HepG2 (cell line): ENCODE data around the gene DDAH1. TPM values are rescaled to one million over a fixed set of nuclear protein-coding genes. Genes with fewer than 3 reads are reported as not detected.

Source experiments
- ATAC-seq: fragments of 200-7000 bp; cut with Tn5 transposase; 3 replicates; pipeline ENCODE4 v1.9.1; 2020; ENCODE audit warnings: mild to moderate bottlenecking, moderate library complexity
- BruUV-seq: library from RNA; stranded (reverse); fragments of 400-500 nt; replicated peaks from 2 replicates; lab custom pipeline; 2021; lab: Mats Ljungman, UMichigan
- CTCF ChIA-PET: fragments of 300-600 bp; formaldehyde crosslinking; extraction: SDS; loops from one replicate; lab custom pipeline; 2021; ENCODE audit warnings: low total read pairs, inconsistent platforms, low intra/inter-chr PET ratio; lab: Yijun Ruan, JAX
- POLR2A ChIA-PET: fragments of 350-600 bp; sonication (Branson Sonifier 250); formaldehyde crosslinking; loops from one replicate; lab custom pipeline; 2020; ENCODE audit warnings: antibody characterized with exemption, inconsistent platforms; lab: Yijun Ruan, JAX
- DNase-seq: peaks from one replicate; pipeline ENCODE4 v3.0.0-alpha.2; 2015; ENCODE audit warnings: low spot score
- FAIRE-seq: peaks from 3 replicates; lab custom pipeline; 2011; peaks lifted over from hg19 to GRCh38; lab: Jason Lieb, UNC
- H2AFZ ChIP-seq: one replicate; pipeline ENCODE4 v1.6.1; 2011; ENCODE audit warnings: low read length, inconsistent platforms
- H3K27ac ChIP-seq: fragments of 300-600 bp; 3 replicates; pipeline ENCODE4 v1.8.0; 2011; ENCODE audit warnings: mixed run types, mild to moderate bottlenecking, mixed read lengths, low read length, inconsistent platforms; ENCODE audit not compliant: insufficient read depth; ENCODE audit errors: extremely low read length
- H3K27me3 ChIP-seq, 2 experiments: fragments of 200-600 bp in 1 of 2; 2 replicates in 1 of 2; 3 replicates in 1 of 2; pipeline versions ENCODE4 v1.6.0 to v1.8.0; 2011; ENCODE audit warnings: low read length in 2 of 2, mild to moderate bottlenecking in 2 of 2, moderate library complexity in 2 of 2, inconsistent platforms in 1 of 2; ENCODE audit not compliant: insufficient read depth in 2 of 2, control insufficient read depth in 1 of 2
- H3K36me3 ChIP-seq, 2 experiments: fragments of 200-600 bp in 1 of 2; replicated peaks in 1 of 2; 2 replicates in 1 of 2; 3 replicates in 1 of 2; pipeline versions ENCODE4 v1.5.1 to v1.8.0; 2011; ENCODE audit warnings: low read length in 2 of 2, inconsistent platforms in 1 of 2; ENCODE audit not compliant: insufficient read depth in 2 of 2, control insufficient read depth in 1 of 2
- H3K4me1 ChIP-seq: 2 replicates; pipeline ENCODE4 v1.5.1; 2012; ENCODE audit warnings: low read length, inconsistent platforms; ENCODE audit not compliant: insufficient read depth
- H3K4me2 ChIP-seq: 2 replicates; pipeline ENCODE4 v1.6.0; 2011; ENCODE audit warnings: low read depth, low read length, inconsistent platforms
- H3K4me3 ChIP-seq, 3 experiments: fragments of 200-600 bp in 1 of 3; sonication (generic), shearing (Covaris generic) in 1 of 3; replicated peaks in 1 of 3; 2 replicates each; pipeline ENCODE4 v1.5.1; 2011 to 2016; ENCODE audit warnings: low read length in 3 of 3, inconsistent platforms in 2 of 3, low read depth in 2 of 3, mild to moderate bottlenecking in 2 of 3, control low read depth in 1 of 3, mixed read lengths in 1 of 3; ENCODE audit not compliant: insufficient read depth in 1 of 3
- H3K79me2 ChIP-seq: one replicate; pipeline ENCODE4 v1.6.1; 2011; ENCODE audit warnings: low read length, inconsistent platforms; ENCODE audit not compliant: insufficient read depth
- H3K9ac ChIP-seq: 2 replicates; pipeline ENCODE4 v1.6.0; 2011; ENCODE audit warnings: mild to moderate bottlenecking, low read depth, low read length, inconsistent platforms; ENCODE audit not compliant: insufficient read depth
- H3K9me3 ChIP-seq: 2 replicates; pipeline ENCODE4 v1.5.1; 2012; ENCODE audit warnings: mild to moderate bottlenecking, low read length
- H4K20me1 ChIP-seq: 2 replicates; pipeline ENCODE4 v1.6.0; 2011; ENCODE audit warnings: inconsistent platforms, mild to moderate bottlenecking, low read length, moderate library complexity; ENCODE audit not compliant: insufficient read depth
- BCL6 ChIP-seq: IDR thresholded peaks from 2 replicates; pipeline ENCODE4 v1.6.1; 2016; ENCODE audit warnings: missing genetic modification reagents, missing compliant biosample characterization
- ZBTB8A ChIP-seq: sonication (generic); formaldehyde crosslinking; IDR thresholded peaks from 2 replicates; pipeline ENCODE4 v1.4.0; 2020; ENCODE audit warnings: mild to moderate bottlenecking, low read depth, missing genetic modification reagents, borderline replicate concordance
- ZFP36L1 ChIP-seq: sonication (generic); formaldehyde crosslinking; IDR thresholded peaks from 2 replicates; pipeline ENCODE4 v1.8.0; 2022; ENCODE audit warnings: mild to moderate bottlenecking, missing genetic modification reagents, moderate library complexity
- ZNF224 ChIP-seq: sonication (generic); formaldehyde crosslinking; IDR thresholded peaks from 2 replicates; pipeline ENCODE4 v1.5.0; 2020; ENCODE audit warnings: mild to moderate bottlenecking, missing genetic modification reagents
- ZNF496 ChIP-seq: sonication (generic); formaldehyde crosslinking; IDR thresholded peaks from 2 replicates; pipeline ENCODE4 v1.8.1; 2023; ENCODE audit warnings: mild to moderate bottlenecking, moderate library complexity, missing genetic modification reagents; ENCODE audit not compliant: insufficient replicate concordance
- WGBS: methylation state at CpG from one replicate; pipeline ENCODE4 v1.1.6; 2017; ENCODE audit warnings: low lambda C conversion rate; 5-methylcytosine and 5-hydroxymethylcytosine counted together
- in situ Hi-C: cut with HindIII; loops from 2 replicates; pipeline ENCODE4 v1.10.0; 2017; ENCODE audit warnings: low pct_unique_long_range_greater_than_20kb; ENCODE audit not compliant: extremely low pct_ligation_motif_present
- intact Hi-C: fragments of 100-400 bp; cut with micrococcal nuclease; formaldehyde crosslinking; loops from one replicate; pipeline ENCODE4 v1.10.0; 2022; ENCODE audit not compliant: unreplicated experiment
- polyA plus RNA-seq, 8 experiments: library from polyadenylated mRNA; depleted of rRNA in 3 of 8; stranded (reverse) in 7 of 8; unstranded in 1 of 8; fragments of >200 nt; fragmentation: Illumina TruSeq in 4 of 8; extraction: Trizol in 4 of 8; gene quantifications; 2 replicates each; pipeline versions ENCODE4 v1.2.1 to v1.2.3, GENCODE V29; 2011 to 2016; ENCODE audit warnings: low read depth in 4 of 8, missing spikeins in 1 of 8, mixed read lengths in 1 of 8; ENCODE audit not compliant: insufficient read depth in 1 of 8
- total RNA-seq, 5 experiments: library from RNA; depleted of rRNA; stranded (reverse); fragments of >200 nt; fragmentation: Illumina TruSeq; extraction: Trizol; gene quantifications; 2 replicates each; pipeline ENCODE4 v1.2.3, GENCODE V29; 2016; ENCODE audit warnings: low read depth in 1 of 5
- TF ChIP-seq, protein P1 (sequence below): sonication (generic); formaldehyde crosslinking; IDR thresholded peaks from 2 replicates; pipeline ENCODE4 v1.8.1; 2023; ENCODE audit warnings: missing genetic modification reagents, inconsistent platforms, borderline replicate concordance
- TF ChIP-seq, protein P2 (sequence below): sonication (generic); formaldehyde crosslinking; IDR thresholded peaks from 2 replicates; pipeline ENCODE4 v1.4.0; 2020; ENCODE audit warnings: mild to moderate bottlenecking, missing genetic modification reagents

The DDAH1 gene
- total and polyA plus RNA-seq, 2 of the 13 experiments (the other 11 are each of a cell fraction or from before 2014, with no cell fraction given) = 39.7 to 64.4 TPM

- TF ChIP-seq ZBTB8A (CRISPR knock-in tag) = no peak
- TF ChIP-seq ZFP36L1 (CRISPR knock-in tag) = no peak
- TF ChIP-seq, protein P1, sequence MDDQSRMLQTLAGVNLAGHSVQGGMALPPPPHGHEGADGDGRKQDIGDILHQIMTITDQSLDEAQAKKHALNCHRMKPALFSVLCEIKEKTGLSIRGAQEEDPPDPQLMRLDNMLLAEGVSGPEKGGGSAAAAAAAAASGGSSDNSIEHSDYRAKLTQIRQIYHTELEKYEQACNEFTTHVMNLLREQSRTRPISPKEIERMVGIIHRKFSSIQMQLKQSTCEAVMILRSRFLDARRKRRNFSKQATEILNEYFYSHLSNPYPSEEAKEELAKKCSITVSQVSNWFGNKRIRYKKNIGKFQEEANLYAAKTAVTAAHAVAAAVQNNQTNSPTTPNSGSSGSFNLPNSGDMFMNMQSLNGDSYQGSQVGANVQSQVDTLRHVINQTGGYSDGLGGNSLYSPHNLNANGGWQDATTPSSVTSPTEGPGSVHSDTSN = no peak
These were observed 14.5 kb upstream of the DDAH1 start (continued) for GRCh38 chr1:85479491-85479890.

DNA sequence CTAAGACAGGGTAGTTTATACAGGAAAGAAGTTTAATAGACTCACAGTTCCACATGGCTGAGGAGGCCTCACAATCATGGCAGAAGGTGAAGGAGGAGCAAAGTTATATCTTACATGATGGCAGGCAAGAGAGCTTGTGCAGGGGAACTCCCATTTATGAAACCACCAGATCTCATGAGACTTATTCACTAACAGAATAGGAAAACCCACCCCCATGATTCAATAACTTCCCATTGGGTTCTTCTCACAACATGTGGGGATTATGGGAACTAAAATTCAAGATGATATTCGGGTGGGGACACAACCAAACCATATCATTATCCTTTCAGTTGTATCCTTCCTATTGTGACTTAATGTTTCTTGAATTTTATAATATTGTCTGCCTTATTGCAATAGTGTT lies 13.4 kb upstream of the DDAH1 start:
- Histone ChIP-seq H3K4me3 (no peak overlapping the region), H3K27ac (no peak overlapping the region), H3K9me3 (no peaks in the 10 kb centered on the region), H3K4me1 (no peaks in the 10 kb centered on the region), H3K4me2 (no peak overlapping the region), H2AFZ (no peak overlapping the region), H4K20me1 (no peaks in the 10 kb centered on the region), H3K79me2 (no peaks in the 10 kb centered on the region), H3K27me3 (no peaks in the 10 kb centered on the region; a peak in 1 of 5 replicates), H3K36me3 (no peaks in the 10 kb centered on the region), H3K9ac (no peak overlapping the region)
- POLR2A ChIA-PET = no interaction called here
- intact Hi-C loops = no loop called here
- no TSS peak for BruUV-seq
- in situ Hi-C loops = no loop called here
- ATAC-seq (no peak), FAIRE-seq (no peak), DNase-seq (no peak)
- CTCF ChIA-PET = no interaction called here
- no peak for TF ChIP-seq ZNF496
- TF ChIP-seq BCL6 (CRISPR knock-in tag) = no peak
- WGBS = 4% methylated on average over 1 of the region's 1 CpG

DNA sequence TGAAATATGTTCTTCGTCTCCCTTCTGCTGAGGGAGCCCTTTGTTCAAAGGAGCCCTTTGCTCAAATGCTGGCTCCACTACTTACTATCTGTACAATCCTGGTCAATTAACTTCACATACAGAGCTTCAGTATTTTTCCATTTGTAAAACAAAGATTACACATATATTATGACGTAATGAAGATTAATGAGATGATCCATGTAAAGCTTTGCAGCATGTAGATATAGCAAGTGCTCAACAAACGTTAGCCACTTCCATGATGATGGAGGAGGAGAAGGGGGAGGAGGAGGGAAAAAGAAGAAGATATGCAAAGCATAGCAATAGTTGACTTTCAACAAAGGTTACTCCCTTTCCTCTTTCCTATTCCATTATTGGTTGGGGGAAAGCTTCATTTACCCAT lies 10.1 kb upstream of the DDAH1 start:
- WGBS = 60% methylated on average over 3 of the region's 3 CpGs
- H3K4me1 ChIP-seq = no peaks in the 10 kb centered on the region
- ATAC-seq = no peak
- no peaks in the 10 kb centered on the region for H3K79me2 ChIP-seq
- in situ Hi-C loops (no loop called here), intact Hi-C loops (no loop called here)
- H3K9ac ChIP-seq = no peak overlapping the region
- H3K4me3 ChIP-seq = no peak overlapping the region
- H3K9me3 ChIP-seq = no peaks in the 10 kb centered on the region
- H2AFZ ChIP-seq = no peak overlapping the region
- no peaks in the 10 kb centered on the region; a peak in 1 of 5 replicates for H3K27me3 ChIP-seq
- ChIA-PET POLR2A (no interaction called here), CTCF (no interaction called here)
- no TSS peak for BruUV-seq
- H4K20me1 ChIP-seq = no peaks in the 10 kb centered on the region
- no peak overlapping the region for H3K4me2 ChIP-seq
- FAIRE-seq = no peak
- no peak overlapping the region for H3K27ac ChIP-seq
- H3K36me3 ChIP-seq = no peaks in the 10 kb centered on the region
- no peak for DNase-seq
- TF ChIP-seq, protein P2, sequence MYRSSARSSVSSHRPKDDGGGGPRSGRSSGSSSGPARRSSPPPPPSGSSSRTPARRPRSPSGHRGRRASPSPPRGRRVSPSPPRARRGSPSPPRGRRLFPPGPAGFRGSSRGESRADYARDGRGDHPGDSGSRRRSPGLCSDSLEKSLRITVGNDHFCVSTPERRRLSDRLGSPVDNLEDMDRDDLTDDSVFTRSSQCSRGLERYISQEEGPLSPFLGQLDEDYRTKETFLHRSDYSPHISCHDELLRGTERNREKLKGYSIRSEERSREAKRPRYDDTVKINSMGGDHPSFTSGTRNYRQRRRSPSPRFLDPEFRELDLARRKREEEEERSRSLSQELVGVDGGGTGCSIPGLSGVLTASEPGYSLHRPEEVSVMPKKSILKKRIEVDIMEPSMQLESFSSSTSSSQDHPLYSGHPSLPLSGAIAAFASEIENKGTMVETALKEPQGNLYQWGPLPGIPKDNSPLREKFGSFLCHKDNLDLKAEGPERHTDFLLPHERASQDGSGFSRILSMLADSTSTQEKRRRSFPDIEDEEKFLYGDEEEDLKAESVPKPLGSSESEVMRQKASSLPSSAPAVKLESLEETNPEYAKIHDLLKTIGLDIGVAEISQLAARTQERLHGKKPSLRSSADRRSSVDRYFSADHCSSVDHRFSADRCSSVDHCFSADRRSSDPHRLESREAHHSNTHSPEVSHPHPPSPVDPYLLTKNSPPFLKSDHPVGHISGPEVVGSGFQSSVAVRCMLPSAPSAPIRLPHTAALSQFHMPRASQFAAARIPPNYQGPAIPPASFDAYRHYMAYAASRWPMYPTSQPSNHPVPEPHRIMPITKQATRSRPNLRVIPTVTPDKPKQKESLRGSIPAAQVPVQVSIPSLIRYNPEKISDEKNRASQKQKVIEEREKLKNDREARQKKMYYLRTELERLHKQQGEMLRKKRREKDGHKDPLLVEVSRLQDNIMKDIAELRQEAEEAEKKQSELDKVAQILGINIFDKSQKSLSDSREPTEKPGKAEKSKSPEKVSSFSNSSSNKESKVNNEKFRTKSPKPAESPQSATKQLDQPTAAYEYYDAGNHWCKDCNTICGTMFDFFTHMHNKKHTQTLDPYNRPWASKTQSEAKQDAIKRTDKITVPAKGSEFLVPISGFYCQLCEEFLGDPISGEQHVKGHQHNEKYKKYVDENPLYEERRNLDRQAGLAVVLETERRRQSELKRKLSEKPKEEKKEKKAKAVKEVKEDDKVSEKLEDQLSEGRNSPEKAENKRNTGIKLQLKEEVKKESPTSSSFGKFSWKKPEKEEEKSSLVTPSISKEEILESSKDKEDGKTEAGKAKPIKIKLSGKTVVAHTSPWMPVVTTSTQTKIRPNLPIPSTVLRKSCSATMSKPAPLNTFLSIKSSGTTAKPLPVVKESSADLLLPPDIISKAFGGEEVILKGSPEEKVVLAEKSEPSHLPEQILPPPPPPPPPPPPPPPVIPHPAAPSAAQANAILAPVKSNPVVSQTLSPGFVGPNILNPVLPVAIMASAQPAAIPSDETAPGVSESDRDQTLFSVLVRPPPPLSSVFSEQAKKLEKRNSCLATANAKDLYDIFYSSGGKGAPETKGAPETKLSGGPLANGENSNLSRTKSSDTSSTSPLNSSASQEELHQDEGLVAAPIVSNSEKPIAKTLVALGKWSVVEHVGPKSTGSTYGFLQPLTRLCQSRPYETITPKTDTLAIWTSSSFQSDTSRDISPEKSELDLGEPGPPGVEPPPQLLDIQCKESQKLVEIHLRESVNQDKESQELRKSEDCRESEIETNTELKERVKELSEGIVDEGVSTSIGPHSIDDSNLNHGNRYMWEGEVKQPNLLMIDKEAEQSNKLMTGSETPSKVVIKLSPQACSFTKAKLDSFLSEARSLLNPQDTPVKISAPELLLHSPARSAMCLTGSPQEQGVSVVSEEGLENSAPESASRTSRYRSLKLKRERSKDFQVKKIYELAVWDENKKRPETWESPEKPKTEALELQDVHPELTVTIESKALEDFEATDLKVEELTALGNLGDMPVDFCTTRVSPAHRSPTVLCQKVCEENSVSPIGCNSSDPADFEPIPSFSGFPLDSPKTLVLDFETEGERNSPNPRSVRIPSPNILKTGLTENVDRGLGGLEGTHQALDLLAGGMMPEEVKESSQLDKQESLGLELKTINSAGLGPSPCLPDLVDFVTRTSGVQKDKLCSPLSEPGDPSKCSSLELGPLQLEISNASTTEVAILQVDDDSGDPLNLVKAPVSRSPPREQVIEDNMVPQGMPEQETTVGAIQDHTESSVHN (CRISPR knock-in tag) = no peak
- no peak for TF ChIP-seq ZNF224 (CRISPR knock-in tag)
